GDM1 (cell line): Measurements from ENCODE around the gene CNRIP1.
A peak's percentile ranks its signal among the peaks of the same experiment; 100 is the strongest.

Experiments
- DNase-seq: peaks from one replicate; lab custom pipeline; 2025; lab: John Stamatoyannopoulos, UW

CNRIP1 gene

DNA sequence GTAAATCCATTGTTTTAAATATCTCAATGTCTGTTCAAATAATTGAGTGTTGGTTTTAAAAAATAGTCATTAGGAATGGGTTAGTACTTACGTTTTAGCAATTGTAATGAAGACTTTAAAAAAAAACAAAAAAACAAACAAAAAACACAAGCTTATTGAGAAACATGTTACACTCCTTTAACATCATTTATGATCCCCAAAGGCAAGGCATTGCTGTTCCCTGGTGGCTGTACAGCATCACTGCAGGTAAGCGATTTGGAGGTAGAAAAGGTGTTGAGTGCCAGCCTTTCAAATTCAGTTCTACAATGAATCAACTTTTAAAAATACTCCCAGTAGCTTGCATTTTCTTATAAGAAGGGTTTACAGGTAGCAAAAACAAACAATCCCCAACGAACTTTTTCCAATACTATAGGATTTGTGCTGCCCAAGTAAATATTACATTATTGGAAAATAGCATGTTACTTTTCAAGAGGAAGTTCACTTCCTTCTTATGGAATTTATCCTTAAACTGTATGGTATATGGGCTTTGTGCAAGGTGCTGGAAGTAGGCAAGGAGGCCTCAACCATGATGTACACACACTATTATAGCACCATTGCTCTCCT is 27.5 kb downstream of the CNRIP1 start:
- peak; percentile 6 for DNase-seq

DNA sequence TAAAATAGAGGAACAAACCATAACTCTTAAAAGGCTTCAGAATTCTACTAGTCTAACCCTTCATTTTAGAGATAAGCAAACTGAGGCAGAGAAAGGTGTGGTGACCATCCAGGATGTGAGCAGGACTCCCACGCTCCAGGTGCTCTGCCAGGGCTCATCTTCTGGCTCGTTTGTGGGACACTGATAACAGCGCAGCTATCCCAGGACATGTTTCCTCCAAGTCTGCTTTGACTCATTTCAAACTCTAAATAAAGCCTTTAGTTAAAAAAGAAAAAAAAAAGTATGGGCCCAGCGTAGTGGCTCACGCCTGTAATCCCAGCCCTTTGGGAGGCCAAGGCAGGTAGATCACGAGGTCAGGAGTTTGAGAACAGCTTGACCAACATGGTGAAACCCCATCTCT is 28.4 kb downstream of the CNRIP1 start:
- DNase-seq, result peak; percentile 47

DNA sequence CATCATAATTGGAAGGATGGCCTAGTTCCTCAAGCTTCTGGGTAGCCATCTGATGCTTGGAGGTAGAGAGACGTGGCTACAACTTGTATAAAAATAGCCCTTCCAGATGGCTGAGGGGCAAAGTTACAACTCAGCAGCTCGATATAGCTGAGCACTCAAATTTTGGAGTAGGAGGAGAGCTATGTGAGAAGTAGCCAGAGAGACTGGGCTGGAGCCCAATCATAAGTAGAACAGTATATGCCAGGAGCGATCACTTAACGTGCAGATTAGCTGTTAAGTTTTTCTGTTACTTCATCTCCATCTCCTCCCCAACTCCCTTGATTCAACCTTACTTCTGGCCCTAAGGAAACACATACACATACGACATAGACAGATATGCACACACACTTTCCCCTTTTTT is 28.8 kb downstream of the CNRIP1 start:
- DNase-seq, result peak; percentile 47

DNA sequence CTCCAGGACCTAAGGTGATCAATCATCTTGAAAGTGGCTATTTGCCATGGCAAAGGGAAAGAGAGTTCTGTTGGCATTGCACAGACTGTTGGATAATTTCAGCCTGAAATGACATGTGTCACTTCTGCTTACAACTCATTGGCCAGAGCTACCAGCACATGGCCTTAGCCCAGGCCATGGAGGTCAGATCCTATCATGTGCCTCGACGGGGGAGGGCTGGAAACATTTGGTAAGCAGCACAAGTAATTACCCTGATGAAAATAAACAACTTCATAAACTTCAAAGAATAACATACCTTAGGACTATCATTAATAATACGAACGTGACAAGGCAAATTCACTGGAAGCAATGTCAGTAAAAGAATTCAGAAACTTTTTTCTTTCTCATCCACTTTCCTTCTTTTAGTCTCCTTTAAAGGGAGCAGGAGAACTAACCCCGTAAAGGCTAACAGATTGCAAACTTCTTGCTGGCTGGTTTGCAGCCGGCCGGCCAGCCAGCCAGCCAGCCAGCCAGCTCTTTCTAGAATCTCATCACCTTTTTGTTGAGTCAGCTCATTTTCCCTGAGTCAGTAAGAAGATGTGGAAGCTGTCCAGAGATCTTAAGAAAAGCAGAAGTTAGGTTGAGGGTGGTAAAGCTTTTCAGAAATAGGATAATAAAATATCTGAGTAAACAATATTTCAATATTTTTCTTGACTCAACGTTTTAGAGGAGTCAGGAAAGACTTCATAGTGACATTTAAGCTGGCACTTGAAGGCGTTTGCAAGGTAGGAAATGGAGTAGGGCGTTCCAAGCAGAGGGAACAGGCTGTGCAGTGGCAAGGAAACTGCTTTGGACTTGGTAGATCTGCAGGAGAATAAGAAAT is 31.9 kb downstream of the CNRIP1 start:
- peak; percentile 46 for DNase-seq

DNA sequence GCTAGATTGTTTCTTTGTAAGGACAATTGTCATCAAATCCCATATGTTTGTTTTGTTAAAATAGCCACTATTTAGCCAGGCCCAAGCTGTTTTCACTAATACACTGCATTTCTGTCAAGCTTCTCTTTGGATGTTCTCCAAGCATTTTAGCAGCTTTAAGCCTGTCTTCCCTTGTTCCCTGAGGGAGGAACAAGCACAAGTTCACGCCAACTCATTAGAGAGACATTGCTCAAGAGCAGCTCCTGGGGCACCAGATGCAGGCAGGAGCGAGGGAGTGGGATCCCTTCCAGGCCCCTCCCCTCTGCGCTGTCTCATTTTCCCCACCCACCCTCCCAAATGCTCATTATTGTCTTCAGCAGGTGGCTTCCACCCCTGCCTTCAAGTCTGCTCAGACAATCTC is 34.9 kb downstream of the CNRIP1 start:
- no peak for DNase-seq

DNA sequence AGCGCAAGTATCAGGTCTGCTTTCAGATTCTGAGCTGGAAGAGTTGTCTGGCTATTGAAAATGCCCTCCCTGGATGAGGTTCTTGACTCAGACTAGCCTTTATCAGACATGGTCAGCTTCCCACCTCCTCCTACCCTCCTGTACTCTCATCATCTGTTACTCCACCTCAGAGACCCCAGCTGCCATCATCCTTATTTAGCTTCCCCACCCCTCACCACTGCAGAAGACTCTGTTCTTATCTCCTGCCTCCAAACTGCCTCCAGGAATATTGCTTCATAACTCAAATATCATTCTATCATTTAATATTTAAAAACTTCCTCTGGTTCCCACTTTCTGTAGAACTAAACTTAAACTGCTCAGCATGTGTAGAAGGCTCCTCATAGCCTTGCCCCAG is 36.3 kb downstream of the CNRIP1 start:
- no peak for DNase-seq

DNA sequence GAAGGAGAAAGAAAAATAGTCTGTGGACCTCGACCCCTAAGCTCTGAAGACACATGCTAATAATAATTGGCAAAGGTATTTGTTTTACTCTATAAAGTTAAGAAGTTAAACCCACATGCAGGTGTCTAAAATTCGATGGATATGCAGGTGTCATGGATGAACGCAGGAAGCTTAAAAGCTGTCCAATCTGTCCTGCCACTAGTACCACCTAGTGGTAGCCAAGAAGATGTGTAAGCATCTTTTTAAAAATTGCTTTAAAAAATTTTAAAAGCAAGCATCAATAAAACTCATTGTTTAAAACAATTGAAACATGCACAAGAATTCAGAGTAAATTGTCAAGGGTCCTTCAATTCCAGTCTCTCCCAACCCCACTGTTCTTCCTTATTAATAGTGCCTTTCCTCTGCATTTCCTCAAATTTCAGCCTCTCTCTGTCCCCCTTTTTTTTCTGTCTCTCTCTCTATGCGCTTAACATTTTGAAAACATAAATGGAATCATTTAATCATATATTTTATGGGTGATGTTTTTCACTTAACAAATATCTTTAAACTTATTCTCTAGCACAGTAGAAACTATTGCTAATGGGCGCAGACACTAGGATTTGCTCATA is 36.8 kb downstream of the CNRIP1 start:
- no peak for DNase-seq

DNA sequence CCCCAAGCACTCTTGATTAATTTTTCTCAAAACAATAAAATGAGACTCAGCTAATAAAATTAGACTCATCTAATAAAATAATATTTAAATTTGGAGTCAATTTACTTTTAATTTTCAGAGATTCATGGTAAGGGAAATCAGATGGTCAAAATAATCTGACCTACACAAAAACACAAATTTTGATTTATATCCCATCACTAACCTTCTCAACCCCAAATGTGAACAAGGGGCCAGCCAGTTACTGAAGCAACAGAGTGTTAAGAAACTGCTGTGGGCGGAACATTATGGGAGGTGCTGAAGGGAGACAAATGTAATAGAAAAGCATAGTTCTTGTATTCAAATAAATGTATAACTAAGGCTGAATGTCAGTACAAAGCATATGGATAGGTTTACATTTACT is 39.0 kb downstream of the CNRIP1 start:
- no peak for DNase-seq

DNA sequence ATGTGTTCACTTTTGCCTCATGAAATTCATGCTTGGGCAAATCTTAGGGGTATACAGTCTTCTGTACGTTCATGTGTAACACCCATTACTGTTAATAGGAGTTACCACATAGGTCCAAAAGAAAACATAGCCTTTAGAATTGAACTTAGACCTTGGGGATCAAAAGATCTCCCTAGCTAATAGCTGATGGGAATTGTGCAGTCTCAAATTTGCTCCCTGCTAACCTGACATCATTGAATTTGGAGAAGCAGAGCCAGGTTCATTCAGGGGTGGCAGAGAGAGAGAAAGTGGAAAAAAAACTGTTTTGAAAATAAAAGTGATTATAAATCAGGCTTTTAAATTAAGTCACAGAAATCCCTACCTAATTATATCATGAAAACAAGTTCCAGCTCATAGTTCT is 39.4 kb downstream of the CNRIP1 start:
- no peak for DNase-seq

DNA sequence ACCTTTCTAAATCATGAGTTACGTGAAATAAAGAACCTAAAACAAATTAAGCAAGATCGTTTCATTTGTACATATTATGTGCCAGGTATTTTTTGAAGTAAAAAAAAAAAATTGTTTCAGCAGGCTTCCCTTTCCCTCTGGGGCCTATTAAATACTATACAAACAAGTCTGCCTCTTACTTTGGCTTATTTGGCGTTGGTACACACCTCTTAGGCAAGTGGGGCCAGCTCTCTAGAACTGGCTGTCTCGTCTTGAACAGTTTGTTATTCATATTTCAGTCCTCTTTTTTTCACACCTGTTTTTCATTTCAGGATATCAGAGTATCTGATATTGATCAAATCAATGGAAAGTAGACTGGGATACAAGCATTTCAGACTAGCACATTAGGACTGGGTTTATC is 40.1 kb downstream of the CNRIP1 start:
- DNase-seq, result no peak

DNA sequence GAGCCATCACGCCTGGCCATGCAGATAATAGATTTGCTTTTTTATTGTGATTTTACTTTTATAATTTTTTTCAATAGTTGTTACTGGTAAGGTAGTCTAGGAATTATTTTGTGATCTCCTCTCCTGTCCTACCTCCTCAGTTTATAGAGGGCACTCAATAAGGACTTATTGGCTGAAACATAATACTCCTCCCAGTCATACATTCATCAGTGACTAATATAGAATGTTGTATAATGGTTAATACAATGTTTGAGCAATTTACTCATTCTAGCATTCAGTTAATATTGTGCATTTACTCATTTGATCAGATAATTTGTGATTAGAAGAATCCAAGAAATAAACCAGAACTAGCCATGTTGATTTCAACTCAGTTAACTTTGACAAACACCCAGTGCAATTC is 41.6 kb downstream of the CNRIP1 start:
- DNase-seq, result no peak

DNA sequence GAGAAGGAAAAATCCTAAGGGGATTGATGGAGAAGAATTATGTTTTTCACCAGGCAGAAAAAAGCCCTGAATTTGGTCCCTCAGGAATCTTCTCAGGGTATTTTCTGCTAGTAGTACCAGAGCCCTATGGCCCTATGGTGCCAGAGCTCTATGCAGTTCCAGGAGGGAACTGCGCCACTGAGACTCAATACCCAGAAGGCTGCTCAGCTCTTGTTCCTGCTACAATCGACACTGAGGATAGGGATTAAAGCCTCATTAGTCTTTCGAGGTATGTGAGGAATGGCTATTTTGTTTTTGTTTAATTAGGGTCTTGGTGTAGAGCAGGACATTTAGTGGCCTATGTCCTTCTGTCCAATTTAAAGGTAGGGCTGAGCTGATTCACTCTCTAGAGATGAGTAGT is 45.7 kb downstream of the CNRIP1 start:
- DNase-seq, result no peak

DNA sequence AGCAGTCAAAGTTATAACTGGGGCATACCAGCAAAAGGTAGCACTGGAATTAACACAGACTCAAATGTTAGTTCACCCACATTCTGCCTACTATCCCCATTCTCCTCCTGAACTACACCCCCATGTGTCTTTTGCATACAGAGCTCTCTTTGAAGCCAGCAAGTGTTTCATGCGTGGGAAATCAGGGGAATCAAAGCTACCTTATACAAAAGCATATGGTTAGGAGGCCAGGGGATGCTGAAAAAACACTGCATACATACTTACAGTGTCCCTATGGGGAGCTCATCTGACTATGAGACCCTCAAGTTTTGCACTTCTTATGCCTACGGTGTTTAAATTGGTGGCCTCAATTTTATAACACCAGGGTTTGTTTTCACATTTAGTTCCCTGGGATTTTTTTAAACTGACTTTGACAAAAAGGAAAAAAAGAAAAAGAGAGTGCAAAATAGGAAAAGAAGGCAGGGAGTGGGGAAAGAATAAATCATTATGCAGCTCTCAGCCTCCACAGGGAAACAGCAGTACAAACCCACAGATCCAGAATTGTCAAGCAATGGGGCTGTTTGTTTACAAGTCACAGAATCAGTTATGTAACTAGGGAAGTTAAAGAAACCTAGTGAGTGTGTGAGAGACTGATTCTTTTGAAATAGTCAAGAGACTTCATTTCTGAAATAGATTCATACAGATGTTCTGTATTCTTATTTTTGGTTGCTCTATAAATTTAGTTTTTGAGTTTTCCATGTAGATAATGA is 47.3 kb downstream of the CNRIP1 start:
- DNase-seq, result no peak

DNA sequence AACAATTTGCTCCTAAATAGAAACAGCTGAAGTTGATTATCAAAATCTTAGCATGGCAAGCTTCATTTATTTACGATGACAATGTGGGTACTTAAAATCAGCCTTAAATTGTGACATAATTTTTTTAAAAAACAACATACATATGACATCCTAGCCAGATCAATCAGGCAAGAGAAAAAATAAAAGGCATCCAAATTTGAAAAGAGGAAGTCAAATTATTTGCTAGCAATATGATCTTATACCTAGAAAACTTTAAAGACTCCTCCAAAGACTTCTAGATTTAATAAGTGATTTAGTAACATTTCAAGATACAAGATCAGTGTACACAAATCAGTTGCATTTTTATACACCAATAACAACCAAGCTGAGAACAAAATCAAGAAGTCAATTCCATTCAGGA is 53.1 kb downstream of the CNRIP1 start:
- DNase-seq, result no peak

DNA sequence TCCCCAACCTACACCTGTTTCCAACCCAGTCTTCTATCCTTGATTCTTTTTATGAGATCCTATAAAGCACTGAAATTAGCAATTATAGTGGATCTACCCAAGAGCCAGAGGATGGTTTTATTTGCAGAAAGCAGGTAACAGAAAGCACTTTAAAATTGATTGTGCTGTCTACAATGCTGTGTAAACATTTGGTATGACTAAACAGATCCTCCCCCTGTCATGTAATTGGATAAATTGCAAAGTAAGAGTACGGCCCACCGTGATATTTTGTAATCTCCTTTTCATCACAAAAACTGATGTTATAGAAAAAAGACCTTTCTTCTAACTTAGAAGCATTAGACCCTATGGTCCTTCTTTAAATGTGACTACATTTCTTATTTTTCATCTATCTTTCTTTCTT is 56.1 kb downstream of the CNRIP1 start:
- no peak for DNase-seq

DNA sequence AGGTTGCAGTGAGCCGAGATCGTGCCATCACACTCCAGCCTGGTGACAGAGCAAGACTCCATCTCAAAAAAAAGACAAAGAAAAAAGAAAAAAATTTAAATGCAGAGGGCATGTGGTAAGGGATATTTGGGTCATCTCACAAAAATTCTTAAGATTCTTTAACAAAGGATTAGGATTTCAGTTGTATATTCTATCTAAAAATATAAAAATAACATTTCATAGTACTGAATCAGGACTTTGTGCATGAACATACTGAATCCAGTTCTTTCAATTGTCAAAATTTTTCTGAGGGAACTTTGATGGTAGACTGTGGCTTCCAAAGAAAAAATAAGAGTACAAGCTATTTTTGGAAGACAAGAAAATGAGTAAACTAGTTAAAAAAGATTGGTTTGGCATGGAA is 60.9 kb downstream of the CNRIP1 start:
- DNase-seq, result no peak

DNA sequence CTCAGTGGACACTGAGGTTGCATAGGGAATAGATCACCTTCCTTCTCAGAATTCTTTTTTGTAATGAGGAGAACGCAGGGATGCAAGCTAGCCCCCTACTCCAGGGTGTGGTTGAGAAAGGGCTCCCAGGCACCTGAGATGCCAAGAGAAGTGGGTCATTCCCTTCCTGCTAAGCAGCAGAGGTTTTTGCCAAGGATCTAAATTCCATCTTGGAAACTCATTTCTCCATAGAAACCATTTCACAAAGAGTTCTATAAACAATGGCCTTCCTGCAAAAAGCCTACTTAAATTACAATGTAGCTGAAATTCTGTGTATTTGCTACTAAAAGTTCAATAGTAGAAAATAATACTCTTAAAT is 63.7 kb downstream of the CNRIP1 start:
- DNase-seq, result no peak

DNA sequence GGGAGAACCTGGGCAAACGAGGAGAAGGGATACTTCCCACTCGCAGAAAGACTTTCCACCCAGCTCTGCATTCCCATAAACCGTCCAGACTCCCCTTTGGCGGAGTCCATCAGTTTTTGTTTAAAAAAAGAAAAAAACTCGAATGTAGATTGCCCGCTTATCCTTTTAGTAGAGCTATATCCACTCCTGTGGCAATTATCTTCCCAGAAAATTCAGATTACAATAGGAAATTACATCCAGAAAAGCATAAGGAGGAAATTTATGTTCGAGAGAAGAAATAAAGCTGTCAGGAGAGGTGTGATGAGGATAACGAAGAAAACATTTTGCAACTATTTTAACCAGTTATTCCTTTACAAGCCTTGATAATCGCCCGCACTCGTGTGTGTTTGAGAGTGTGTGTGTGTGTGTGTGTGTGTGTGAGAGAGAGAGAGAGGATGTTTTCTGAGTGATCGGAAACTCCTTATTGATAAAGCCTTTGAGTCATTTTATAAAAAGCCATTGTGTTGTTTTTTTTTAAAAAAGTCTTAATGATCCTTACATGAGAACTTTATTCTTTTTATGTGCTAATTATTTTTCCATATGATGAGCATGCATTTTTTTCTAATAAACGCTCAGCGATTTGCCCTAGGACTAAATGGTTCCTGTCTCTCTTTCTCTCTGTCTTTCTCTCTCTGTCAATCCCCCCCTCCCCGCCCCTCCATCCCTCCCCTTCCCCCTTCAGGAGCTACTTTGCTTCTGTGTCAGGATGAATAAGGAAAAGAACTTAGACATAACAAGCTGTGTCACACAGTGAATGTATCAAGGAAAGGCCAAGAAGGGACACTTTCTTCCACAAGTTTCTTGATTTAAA is 66.3 kb downstream of the CNRIP1 start:
- no peak for DNase-seq

DNA sequence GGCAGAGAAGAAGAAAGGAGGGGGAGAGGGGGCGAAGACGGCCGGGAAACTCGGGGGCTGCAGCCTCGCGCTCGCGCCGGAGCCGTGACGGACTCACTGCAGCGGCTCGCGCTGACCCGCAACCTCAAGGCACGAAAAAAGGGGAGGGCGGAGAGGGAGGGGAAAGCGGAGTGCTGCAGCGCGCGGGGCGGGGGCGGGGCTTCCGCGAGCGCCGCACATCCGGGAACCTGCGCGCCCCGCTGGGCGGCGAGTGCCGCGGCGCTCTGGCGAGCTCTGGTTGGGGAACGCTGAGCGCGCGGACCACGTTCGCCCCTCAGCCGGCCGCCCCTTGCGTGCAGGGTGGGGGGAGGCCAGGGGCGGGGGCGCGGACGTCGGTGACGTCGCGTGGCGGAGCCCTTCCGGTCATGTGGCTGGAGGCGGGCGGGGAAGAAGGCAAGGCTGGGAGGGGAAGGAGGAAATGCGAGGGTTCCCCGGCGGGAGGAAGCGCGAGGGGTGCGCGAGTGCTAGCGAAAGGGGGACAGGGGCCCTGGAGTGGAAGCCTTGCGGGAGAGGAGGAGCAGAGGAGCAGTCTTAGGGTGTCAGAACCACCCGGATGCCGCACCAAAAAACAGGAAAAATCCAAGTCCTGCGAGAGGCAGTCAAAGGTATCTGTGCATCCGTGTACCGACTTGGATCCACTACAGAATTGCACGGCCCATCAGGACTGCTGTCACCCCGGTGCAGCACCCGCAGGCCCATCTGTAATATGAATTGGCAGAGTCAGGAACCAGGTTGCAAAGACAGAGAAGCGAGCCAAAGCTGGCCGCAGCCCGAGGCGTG is 67.1 kb downstream of the CNRIP1 start, which contains the start of gene PPP3R1:
Gene PPP3R1, minus strand, starts transcription at position 133 of the 819 bp plus-strand sequence. CDS start 405 bp downstream, outside the sequence.
- peak; percentile 98 for DNase-seq

DNA sequence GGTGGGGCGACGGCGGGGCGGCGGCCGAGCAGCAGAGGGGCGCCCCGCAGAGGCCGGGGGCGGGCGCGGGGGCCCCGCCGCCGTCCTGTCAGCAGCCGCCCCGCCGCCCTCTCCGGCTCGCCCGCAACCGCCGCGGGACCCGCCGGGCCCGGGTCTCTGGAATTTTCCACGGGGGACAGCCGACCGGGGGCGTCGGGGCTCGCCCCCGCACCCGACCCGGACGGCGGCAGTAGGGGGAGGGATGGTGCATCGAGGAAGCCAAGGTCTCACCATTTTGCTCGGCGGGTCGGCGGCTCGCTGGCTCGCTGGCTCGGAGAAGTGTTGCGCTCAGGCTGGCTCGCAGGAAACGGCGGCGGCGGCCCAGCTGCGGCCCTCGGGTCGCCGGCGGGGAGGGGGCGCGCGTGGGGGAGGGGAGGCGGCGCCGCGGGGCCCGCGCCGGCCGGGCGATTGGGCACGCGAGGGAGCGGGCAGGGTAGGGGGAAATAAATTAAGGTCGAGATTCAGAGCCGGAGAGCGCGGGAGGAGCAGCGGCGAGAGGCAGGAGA is 67.8 kb downstream of the CNRIP1 start:
- DNase-seq, result no peak
